Fibroblast of lung (primary cell): ENCODE data around the gene NEUROG1.

Experiments used
- CTCF ChIP-seq, 2 donors: IDR thresholded peaks in 1 of 2; conservative IDR thresholded peaks in 1 of 2; 1 replicate in 1 of 2; 2 replicates in 1 of 2; pipeline ENCODE4 v1.5.1; 2011 to 2012; ENCODE audit warnings: low read length in 2 of 2, control low read depth in 1 of 2, inconsistent platforms in 1 of 2, low read depth in 1 of 2, mild to moderate bottlenecking in 1 of 2
- EZH2 ChIP-seq: IDR thresholded peaks from 2 replicates; pipeline ENCODE4 v1.5.1; 2012; ENCODE audit warnings: low read length, control low read depth, mild to moderate bottlenecking; ENCODE audit errors: missing control alignments

DNA sequence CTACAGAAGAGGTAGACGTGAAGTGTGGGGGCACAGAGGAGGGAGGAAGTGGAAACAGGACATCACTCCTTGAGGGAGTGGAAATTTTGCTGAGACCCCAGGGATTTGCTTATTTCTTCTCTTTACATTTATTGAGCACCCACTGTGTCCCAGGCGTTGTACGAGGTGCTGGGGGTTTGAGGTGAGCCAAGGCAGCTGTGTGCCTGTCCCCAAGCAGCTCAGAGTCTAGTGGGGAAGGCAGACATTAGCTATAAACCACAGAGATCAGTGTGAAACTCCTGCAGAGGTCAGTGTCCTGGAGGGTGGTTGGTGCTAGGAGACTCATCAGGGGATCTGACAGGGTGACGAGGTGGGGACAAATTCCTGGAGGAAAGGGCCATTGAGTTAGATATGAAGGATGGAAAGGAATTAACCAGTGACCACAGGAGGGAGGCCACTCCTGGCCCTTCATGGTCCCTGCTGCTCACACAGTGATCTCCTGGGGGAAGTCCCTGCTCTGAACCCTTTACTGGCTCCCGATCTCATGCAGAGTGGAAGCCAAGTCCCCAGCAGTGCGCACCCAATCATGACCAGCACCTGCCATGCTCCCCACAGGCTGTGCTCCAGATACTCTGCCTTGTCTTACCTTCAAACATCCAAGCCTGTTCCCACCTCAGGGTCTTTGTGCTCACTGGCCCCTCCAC is 46.5 kb upstream of the NEUROG1 start:
- TF ChIP-seq CTCF (conservative IDR thresholded peaks at IDR 0.05 in 1 of 2, IDR thresholded peaks at IDR 0.05 in 1 of 2; ENCODE audit: low read depth in 1 of 2, low read length in 2 of 2) (no peak), EZH2 (no peak)
